Astrocyte (in vitro differentiated cells and primary cell): ENCODE measurements around the gene NPAS3.

Experiments
- CTCF ChIP-seq: IDR thresholded peaks from 2 replicates; pipeline ENCODE4 v1.5.1; 2011; ENCODE audit warnings: low read depth, mild to moderate bottlenecking, inconsistent platforms, low read length, moderate library complexity; ENCODE audit not compliant: insufficient read depth
- EZH2 ChIP-seq: IDR thresholded peaks from 2 replicates; pipeline ENCODE4 v1.6.1; 2012; ENCODE audit warnings: mild to moderate bottlenecking, low read length, inconsistent platforms; ENCODE audit not compliant: insufficient read depth

GRCh38 chr14:33414041-33414440 lies 475.4 kb downstream of the NPAS3 start:
- no peak for TF ChIP-seq CTCF
- TF ChIP-seq EZH2: no peak
